Fibroblast of lung (primary cell): ENCODE measurements around the gene MAP3K4. TPM values are rescaled to one million over a fixed set of nuclear protein-coding genes. Genes with fewer than 3 reads are reported as not detected.

Source experiments
- DNase-seq, 2 donors: peaks; one replicate each; pipeline versions ENCODE4 v3.0.0 to v3.0.0-alpha.2; 2010; ENCODE audit warnings: low read depth in 2 of 2
- H2AFZ ChIP-seq: 2 replicates; pipeline ENCODE4 v1.5.1; 2012; ENCODE audit warnings: low read length, control low read depth, inconsistent platforms
- H3K27ac ChIP-seq: 2 replicates; pipeline ENCODE4 v1.5.1; 2011; ENCODE audit warnings: low read length, control low read depth; ENCODE audit not compliant: insufficient read depth
- H3K27me3 ChIP-seq: 2 replicates; pipeline ENCODE4 v1.5.1; 2011; ENCODE audit warnings: mild to moderate bottlenecking, low read length; ENCODE audit not compliant: control insufficient read depth, insufficient read depth
- H3K36me3 ChIP-seq: 2 replicates; pipeline ENCODE4 v1.5.1; 2011; ENCODE audit warnings: low read length; ENCODE audit not compliant: control insufficient read depth, insufficient read depth
- H3K4me1 ChIP-seq: 2 replicates; pipeline ENCODE4 v1.5.1; 2011; ENCODE audit warnings: low read length; ENCODE audit not compliant: control insufficient read depth, insufficient read depth; ENCODE audit errors: extremely low read depth
- H3K4me2 ChIP-seq: 2 replicates; pipeline ENCODE4 v1.5.1; 2011; ENCODE audit warnings: low read length, control low read depth; ENCODE audit not compliant: insufficient read depth; ENCODE audit errors: extremely low read depth
- H3K4me3 ChIP-seq, 4 experiments: fragments of 200-600 bp in 1 of 4; sonication (generic) in 1 of 4; replicated peaks in 1 of 4; 2 replicates each; pipeline ENCODE4 v1.5.1; 2011 to 2016; ENCODE audit warnings: low read length in 4 of 4, low read depth in 3 of 4, mild to moderate bottlenecking in 3 of 4, control low read depth in 2 of 4, inconsistent platforms in 1 of 4, mixed read lengths in 1 of 4; ENCODE audit not compliant: insufficient read depth in 1 of 4; ENCODE audit errors: control extremely low read depth in 1 of 4
- H3K79me2 ChIP-seq: 2 replicates; pipeline ENCODE4 v1.5.1; 2012; ENCODE audit warnings: mild to moderate bottlenecking, low read length, inconsistent platforms; ENCODE audit not compliant: control insufficient read depth, insufficient read depth
- H3K9ac ChIP-seq: 2 replicates; pipeline ENCODE4 v1.5.1; 2011; ENCODE audit warnings: mild to moderate bottlenecking, low read length, control low read depth; ENCODE audit not compliant: insufficient read depth
- H3K9me3 ChIP-seq: 2 replicates; pipeline ENCODE4 v1.5.1; 2012; ENCODE audit warnings: low read depth, low read length; ENCODE audit not compliant: control insufficient read depth, insufficient read depth
- H4K20me1 ChIP-seq: 2 replicates; pipeline ENCODE4 v1.5.1; 2011; ENCODE audit warnings: low read length; ENCODE audit not compliant: control insufficient read depth, insufficient read depth; ENCODE audit errors: extremely low read depth
- CTCF ChIP-seq, 2 donors: IDR thresholded peaks in 1 of 2; conservative IDR thresholded peaks in 1 of 2; 1 replicate in 1 of 2; 2 replicates in 1 of 2; pipeline ENCODE4 v1.5.1; 2011 to 2012; ENCODE audit warnings: low read length in 2 of 2, control low read depth in 1 of 2, inconsistent platforms in 1 of 2, low read depth in 1 of 2, mild to moderate bottlenecking in 1 of 2
- EZH2 ChIP-seq: IDR thresholded peaks from 2 replicates; pipeline ENCODE4 v1.5.1; 2012; ENCODE audit warnings: low read length, control low read depth, mild to moderate bottlenecking; ENCODE audit errors: missing control alignments
- polyA plus RNA-seq, 2 donors: library from polyadenylated mRNA; depleted of rRNA in 1 of 2; stranded (reverse) in 1 of 2; unstranded in 1 of 2; fragments of >200 nt; gene quantifications; 2 replicates each; pipeline ENCODE4 v1.2.1, GENCODE V29; 2011 to 2012; ENCODE audit warnings: missing spikeins in 1 of 2
- total RNA-seq: library from RNA; depleted of rRNA; stranded (reverse); fragments of >200 nt; gene quantifications from 2 replicates; pipeline ENCODE4 v1.2.1, GENCODE V29; 2014

Gene MAP3K4
- total and polyA plus RNA-seq, 2 donors (not counting 1 experiment from before 2014, with no cell fraction given): 9.1 to 44.4 TPM

- no peaks in the 10 kb centered on the region for H3K9me3 ChIP-seq
- no peaks in the 10 kb centered on the region for H3K79me2 ChIP-seq
- no peak for DNase-seq
- H2AFZ ChIP-seq: no peak overlapping the region
- no peak overlapping the region for H3K4me2 ChIP-seq
- H3K27ac ChIP-seq: no peak overlapping the region
- no peaks in the 10 kb centered on the region for H3K36me3 ChIP-seq
- TF ChIP-seq CTCF (conservative IDR thresholded peaks at IDR 0.05 in 1 of 2, IDR thresholded peaks at IDR 0.05 in 1 of 2; ENCODE audit: low read depth in 1 of 2, low read length in 2 of 2) (no peak), EZH2 (no peak)
- H3K4me3 ChIP-seq: no peak overlapping the region
- H3K27me3 ChIP-seq: peaks cover 3% of the 10 kb centered on the region
- no peaks in the 10 kb centered on the region for H3K4me1 ChIP-seq
- no peaks in the 10 kb centered on the region for H4K20me1 ChIP-seq
- no peak overlapping the region for H3K9ac ChIP-seq
These were observed 31.7 kb upstream of the MAP3K4 start for GRCh38 chr6:160959726-160960435.

GRCh38 chr6:160960839-160961238, 30.7 kb upstream of the MAP3K4 start:
- Histone ChIP-seq H3K4me2 (no peak overlapping the region), H3K79me2 (no peaks in the 10 kb centered on the region), H3K9me3 (no peaks in the 10 kb centered on the region), H3K4me3 (no peak overlapping the region), H4K20me1 (no peaks in the 10 kb centered on the region), H3K36me3 (no peaks in the 10 kb centered on the region), H2AFZ (no peak overlapping the region), H3K4me1 (no peaks in the 10 kb centered on the region), H3K27ac (no peak overlapping the region), H3K27me3 (peaks cover 3% of the 10 kb centered on the region), H3K9ac (no peak overlapping the region)
- TF ChIP-seq CTCF (conservative IDR thresholded peaks at IDR 0.05 in 1 of 2, IDR thresholded peaks at IDR 0.05 in 1 of 2; ENCODE audit: low read depth in 1 of 2, low read length in 2 of 2): no peak
- no peak for DNase-seq

GRCh38 chr6:160962835-160963623, 28.5 kb upstream of the MAP3K4 start:
- DNase-seq: no peak
- Histone ChIP-seq H2AFZ (no peak overlapping the region), H3K79me2 (no peaks in the 10 kb centered on the region), H3K36me3 (no peaks in the 10 kb centered on the region), H3K27me3 (peaks cover 3% of the 10 kb centered on the region), H3K4me1 (no peaks in the 10 kb centered on the region), H3K9me3 (no peaks in the 10 kb centered on the region), H3K4me2 (no peak overlapping the region), H3K9ac (no peak overlapping the region), H3K27ac (no peak overlapping the region), H4K20me1 (no peaks in the 10 kb centered on the region), H3K4me3 (no peak overlapping the region)
- no peak for TF ChIP-seq EZH2
- TF ChIP-seq CTCF (conservative IDR thresholded peaks at IDR 0.05 in 1 of 2, IDR thresholded peaks at IDR 0.05 in 1 of 2; ENCODE audit: low read depth in 1 of 2, low read length in 2 of 2): no peak
